Measurements from ENCODE around the gene LCN12.

LCN12 gene

GRCh38 chr9:136926749-136927148, 25.3 kb upstream of the LCN12 start:
- no peak for DNase-seq (ENCODE audit: low read depth in 2 of 2)

GRCh38 chr9:136927343-136928271, 24.5 kb upstream of the LCN12 start:
- DNase-seq (ENCODE audit: low read depth in 2 of 2), result no peak

GRCh38 chr9:136928591-136928990, 23.5 kb upstream of the LCN12 start:
- no peak for DNase-seq (ENCODE audit: low read depth in 2 of 2)

GRCh38 chr9:136930014-136930413, 22.1 kb upstream of the LCN12 start:
- no peak for DNase-seq (ENCODE audit: low read depth in 2 of 2)

- DNase-seq (ENCODE audit: low read depth in 2 of 2), result no peak
Measured at GRCh38 chr9:136931611-136932130, 20.4 kb upstream of the LCN12 start.

GRCh38 chr9:136934277-136934676, 17.8 kb upstream of the LCN12 start:
- no peak for DNase-seq (ENCODE audit: low read depth in 2 of 2)

GRCh38 chr9:136935651-136936050, 16.4 kb upstream of the LCN12 start:
- DNase-seq (ENCODE audit: low read depth in 2 of 2), result no peak

GRCh38 chr9:136936645-136937170, 15.4 kb upstream of the LCN12 start:
- no peak for DNase-seq (ENCODE audit: low read depth in 2 of 2)

GRCh38 chr9:136937186-136938001, 14.7 kb upstream of the LCN12 start:
- DNase-seq (ENCODE audit: low read depth in 2 of 2), result no peak

GRCh38 chr9:136939431-136939995, 12.6 kb upstream of the LCN12 start:
- DNase-seq (ENCODE audit: low read depth in 2 of 2), result no peak

- no peak for DNase-seq (ENCODE audit: low read depth in 2 of 2)
Measured at GRCh38 chr9:136939996-136940525, 12.0 kb upstream of the LCN12 start.

GRCh38 chr9:136940526-136941230, 11.4 kb upstream of the LCN12 start:
- DNase-seq (ENCODE audit: low read depth in 2 of 2), result no peak

- DNase-seq (ENCODE audit: low read depth in 2 of 2), result no peak
Measured at GRCh38 chr9:136941231-136942111, 10.6 kb upstream of the LCN12 start.

- no peak for DNase-seq (ENCODE audit: low read depth in 2 of 2)
Measured at GRCh38 chr9:136942112-136942880, 9.8 kb upstream of the LCN12 start.

- no peak for DNase-seq (ENCODE audit: low read depth in 2 of 2)
Measured at GRCh38 chr9:136942881-136943230, 9.2 kb upstream of the LCN12 start.

- DNase-seq (ENCODE audit: low read depth in 2 of 2), result no peak
Measured at GRCh38 chr9:136943291-136944211, 8.5 kb upstream of the LCN12 start.

- DNase-seq (ENCODE audit: low read depth in 2 of 2), result no peak
Measured at GRCh38 chr9:136944212-136944518, 7.9 kb upstream of the LCN12 start.

Data from stimulated activated CD8-positive, alpha-beta memory T cell treated with anti-CD3 and anti-CD28 coated beads, Interleukin-7, amount 100 ng/mL, for 1 hour (primary cell).